Keratinocyte (primary cell): ENCODE data around the gene ARG1. TPM values are rescaled to one million over a fixed set of nuclear protein-coding genes. Genes with fewer than 3 reads are reported as not detected.

Experiments
- DNase-seq: peaks from one replicate; pipeline ENCODE4 v3.0.0-alpha.2; 2011; ENCODE audit warnings: low read depth, missing footprints, low spot score
- FAIRE-seq: peaks from 2 replicates; lab custom pipeline; 2011; peaks lifted over from hg19 to GRCh38; lab: Jason Lieb, UNC
- H2AFZ ChIP-seq: 2 replicates; pipeline ENCODE4 v1.6.0; 2012; ENCODE audit warnings: low read length, control low read depth, inconsistent platforms; ENCODE audit not compliant: control insufficient read depth
- H3K27ac ChIP-seq: 2 replicates; pipeline ENCODE4 v1.5.1; 2011; ENCODE audit warnings: low read length; ENCODE audit not compliant: control insufficient read depth, insufficient read depth
- H3K27me3 ChIP-seq: 3 replicates; pipeline ENCODE4 v1.6.0; 2011; ENCODE audit warnings: low read length; ENCODE audit not compliant: control insufficient read depth, insufficient read depth; ENCODE audit errors: extremely low read depth
- H3K36me3 ChIP-seq, 2 experiments: 2 replicates in 1 of 2; 3 replicates in 1 of 2; pipeline ENCODE4 v1.5.1; 2011; ENCODE audit warnings: low read length in 2 of 2, mild to moderate bottlenecking in 1 of 2; ENCODE audit not compliant: control insufficient read depth in 2 of 2, insufficient read depth in 2 of 2; ENCODE audit errors: extremely low read depth in 1 of 2
- H3K4me1 ChIP-seq: 3 replicates; pipeline ENCODE4 v1.5.1; 2011; ENCODE audit warnings: low read length; ENCODE audit not compliant: control insufficient read depth, insufficient read depth; ENCODE audit errors: extremely low read depth
- H3K4me2 ChIP-seq: 3 replicates; pipeline ENCODE4 v1.6.0; 2011; ENCODE audit warnings: low read depth, low read length; ENCODE audit not compliant: control insufficient read depth, insufficient read depth; ENCODE audit errors: extremely low read depth
- H3K4me3 ChIP-seq, 3 experiments: fragments of 200-600 bp in 1 of 3; sonication (generic) in 1 of 3; 2 replicates in 2 of 3; 3 replicates in 1 of 3; pipeline ENCODE4 v1.5.1; 2011 to 2016; ENCODE audit warnings: low read length in 3 of 3, mild to moderate bottlenecking in 3 of 3, control low read depth in 2 of 3, inconsistent platforms in 1 of 3, low read depth in 1 of 3, mixed read lengths in 1 of 3, mixed run types in 1 of 3, moderate library complexity in 1 of 3; ENCODE audit not compliant: control insufficient read depth in 2 of 3, insufficient read depth in 2 of 3; ENCODE audit errors: extremely low read depth in 1 of 3
- H3K79me2 ChIP-seq: 2 replicates; pipeline ENCODE4 v1.6.0; 2012; ENCODE audit warnings: low read length; ENCODE audit not compliant: control insufficient read depth, insufficient read depth
- H3K9ac ChIP-seq: 3 replicates; pipeline ENCODE4 v1.6.0; 2011; ENCODE audit warnings: low read length; ENCODE audit not compliant: control insufficient read depth, insufficient read depth; ENCODE audit errors: extremely low read depth
- H3K9me1 ChIP-seq: 3 replicates; pipeline ENCODE4 v1.6.0; 2011; ENCODE audit warnings: low read length; ENCODE audit not compliant: control insufficient read depth, insufficient read depth; ENCODE audit errors: extremely low read depth
- H3K9me3 ChIP-seq: 2 replicates; pipeline ENCODE4 v1.5.1; 2012; ENCODE audit warnings: low read depth, low read length; ENCODE audit not compliant: control insufficient read depth
- H4K20me1 ChIP-seq: 3 replicates; pipeline ENCODE4 v1.6.0; 2011; ENCODE audit warnings: low read length; ENCODE audit not compliant: control insufficient read depth, insufficient read depth; ENCODE audit errors: extremely low read depth
- CTCF ChIP-seq, 3 experiments: IDR thresholded peaks in 1 of 3; conservative IDR thresholded peaks in 1 of 3; optimal IDR thresholded peaks in 1 of 3; 2 replicates in 2 of 3; 3 replicates in 1 of 3; pipeline versions ENCODE3 to v1.5.1; 2011; ENCODE audit warnings: low read length in 3 of 3, mild to moderate bottlenecking in 3 of 3, moderate library complexity in 2 of 3, control low read depth in 1 of 3, inconsistent platforms in 1 of 3; ENCODE audit not compliant: insufficient read depth in 2 of 3; ENCODE audit errors: extremely low read depth in 1 of 3
- EZH2 ChIP-seq: IDR thresholded peaks from one replicate; pipeline ENCODE4 v1.6.1; 2012; ENCODE audit warnings: inconsistent platforms, mild to moderate bottlenecking, low read length, moderate library complexity
- dilution Hi-C: fragments of 300-500 bp; cut with MboI; formaldehyde crosslinking; loops from one replicate; pipeline ENCODE4 v1.7.0; 2020; ENCODE audit warnings: low sequenced_read_pairs; ENCODE audit not compliant: extremely low pct_ligation_motif_present
- polyA plus RNA-seq, 5 experiments: library from polyadenylated mRNA; depleted of rRNA in 3 of 5; stranded (reverse) in 3 of 5; stranded (forward) in 1 of 5; unstranded in 1 of 5; fragments of >200 nt; gene quantifications; 1 replicate in 1 of 5; 2 replicates in 3 of 5; 3 replicates in 1 of 5; pipeline versions ENCODE4 v1.2.1 to v1.2.3, GENCODE V29; 2011 to 2012; ENCODE audit warnings: missing spikeins in 2 of 5, low read depth in 1 of 5, low replicate concordance in 1 of 5

Gene ARG1
- polyA plus RNA-seq, 1 donor (not counting 4 experiments of a cell fraction or from before 2014, with no cell fraction given) = 0.13 TPM

- H3K79me2 ChIP-seq = no peaks in the 10 kb centered on the region
- no peak overlapping the region for H3K9ac ChIP-seq
- H3K9me3 ChIP-seq = no peaks in the 10 kb centered on the region
- H3K27ac ChIP-seq = no peak overlapping the region
- H3K27me3 ChIP-seq = no peaks in the 10 kb centered on the region
- no peak overlapping the region for H2AFZ ChIP-seq
- H3K4me1 ChIP-seq = no peaks in the 10 kb centered on the region
- dilution Hi-C loops = no loop called here
- no peak for FAIRE-seq
- H3K4me2 ChIP-seq = no peak overlapping the region
- no peaks in the 10 kb centered on the region for H4K20me1 ChIP-seq
- H3K36me3 ChIP-seq = peaks cover 11 to 15% of the 10 kb centered on the region in 2 experiments
- H3K9me1 ChIP-seq = no peaks in the 10 kb centered on the region
- TF ChIP-seq CTCF (optimal IDR thresholded peaks at IDR 0.05 in 1 of 3, IDR thresholded peaks at IDR 0.05 in 1 of 3, conservative IDR thresholded peaks at IDR 0.05 in 1 of 3; ENCODE audit: extremely low read depth in 1 of 3, insufficient read depth in 2 of 3, low read length in 3 of 3) (no peak), EZH2 (no peak)
- no peak overlapping the region for H3K4me3 ChIP-seq
- no peak for DNase-seq
Observed at GRCh38 chr6:131588643-131589042, 15.6 kb downstream of the ARG1 start.

- Histone ChIP-seq H3K36me3 (peaks cover 15 to 18% of the 10 kb centered on the region in 2 experiments), H2AFZ (no peak overlapping the region), H3K27ac (no peak overlapping the region), H3K79me2 (no peaks in the 10 kb centered on the region), H3K4me1 (no peaks in the 10 kb centered on the region), H3K27me3 (no peaks in the 10 kb centered on the region), H3K4me3 (no peak overlapping the region), H3K9me1 (no peaks in the 10 kb centered on the region), H3K4me2 (no peak overlapping the region), H3K9me3 (no peaks in the 10 kb centered on the region), H3K9ac (no peak overlapping the region), H4K20me1 (no peaks in the 10 kb centered on the region)
- dilution Hi-C loops = no loop called here
- FAIRE-seq = no peak
- TF ChIP-seq EZH2 (no peak), CTCF (optimal IDR thresholded peaks at IDR 0.05 in 1 of 3, IDR thresholded peaks at IDR 0.05 in 1 of 3, conservative IDR thresholded peaks at IDR 0.05 in 1 of 3; ENCODE audit: extremely low read depth in 1 of 3, insufficient read depth in 2 of 3, low read length in 3 of 3) (no peak)
- DNase-seq = no peak
Observed at GRCh38 chr6:131592935-131593334, 19.9 kb downstream of the ARG1 start.
